ENCODE data around the gene PCDH12.

DNA sequence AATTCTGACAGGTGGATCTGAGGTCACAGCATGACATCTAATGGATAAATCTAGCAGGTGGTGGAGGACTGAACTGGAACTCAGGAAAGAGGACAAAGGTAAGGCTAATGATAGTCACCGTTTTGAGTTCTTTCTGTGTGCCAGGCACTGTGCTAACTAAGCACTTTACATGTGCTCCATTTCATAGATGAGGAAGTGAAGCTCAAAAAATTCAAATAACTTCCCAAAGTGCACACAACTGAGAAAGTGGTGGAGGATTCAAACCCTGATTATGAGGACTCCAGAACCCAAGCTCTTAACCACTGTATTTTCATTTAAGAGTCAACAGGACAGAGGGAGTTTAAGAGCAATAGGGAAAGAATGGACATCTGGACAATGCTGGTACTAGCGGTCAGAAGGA, 41.5 kb downstream of the PCDH12 start:
- no peak for TF ChIP-seq POLR2A (IDR thresholded peaks at IDR 0.05; ENCODE audit: low read depth, low read length)
- TF ChIP-seq POLR2AphosphoS5 (IDR thresholded peaks at IDR 0.05; ENCODE audit: low read depth, low read length) = no peak
- TF ChIP-seq TAF1 (IDR thresholded peaks at IDR 0.05; ENCODE audit: borderline replicate concordance, low read depth, low read length) = no peak

Measured in GM12892 (cell line).